ENCODE data around the gene DAPK2. TPM values are rescaled to one million over a fixed set of nuclear protein-coding genes. Genes with fewer than 3 reads are reported as not detected.
A peak's percentile ranks its signal among the peaks of the same experiment; 100 is the strongest.
"Not testable (repeated sequence)": the region's sequence is repeated elsewhere in the genome, so short reads cannot be mapped to it uniquely, and the experiment has no call there.

DAPK2 gene
- total and polyA plus RNA-seq, 5 donors from 2014 or later = 0.72 TPM; not detected in 4

DNA sequence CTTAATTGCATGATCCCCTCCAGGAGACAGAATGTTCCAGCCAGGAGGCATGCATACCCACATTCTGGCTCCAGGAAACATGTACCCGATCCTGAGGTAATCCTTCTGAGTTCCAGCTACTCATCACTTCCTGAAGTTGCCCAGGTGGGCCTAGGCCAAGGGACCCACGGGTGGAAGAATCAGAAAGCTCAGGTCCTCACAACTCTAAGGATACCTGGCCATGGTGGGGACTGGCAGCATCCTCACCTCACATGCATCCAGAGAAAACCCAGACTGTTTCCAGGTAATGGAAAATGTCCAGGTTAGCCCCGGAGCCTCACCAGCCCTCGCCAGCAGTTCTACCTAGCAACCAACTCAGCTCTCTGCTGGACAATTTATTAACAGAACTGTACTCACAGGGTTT lies 78.2 kb downstream of the DAPK2 start:
- peak overlapping the region in 2 of 3 donors; percentile 26 to 85 for H3K27ac Mint-ChIP-seq
- Histone ChIP-seq H3K9me3 (ENCODE audit: control insufficient read depth in 2 of 2, low read length in 2 of 2) (no peaks in the 10 kb centered on the region), H3K4me1 (ENCODE audit: control insufficient read depth, insufficient read depth, low read length, poor library complexity, severe bottlenecking) (peaks cover 10% of the 10 kb centered on the region), H3K27ac (ENCODE audit: insufficient read depth, low read length, poor library complexity, severe bottlenecking) (no peak overlapping the region), H3K27me3 (ENCODE audit: control insufficient read depth, insufficient read depth, low read length) (no peaks in the 10 kb centered on the region), H3K36me3 (ENCODE audit: control insufficient read depth, insufficient read depth, low read length) (no peaks in the 10 kb centered on the region), H3K4me3 (ENCODE audit: low read depth, low read length) (no peak overlapping the region)
- H3K27me3 Mint-ChIP-seq = peaks cover 11% of the 10 kb centered on the region
- ATAC-seq (ENCODE audit: low read depth in 2 of 2) (no peak), DNase-seq (peak in 1 of 3 donors; percentile 8)
- H3K4me1 Mint-ChIP-seq = peaks cover 10 to 36% (median 18%) of the 10 kb centered on the region in 4 donors
- H3K4me3 Mint-ChIP-seq = no peak overlapping the region
- H3K36me3 Mint-ChIP-seq = no peaks in the 10 kb centered on the region
- peaks cover 0 to 16% (median 4%) of the 10 kb centered on the region in 7 donors for H3K9me3 Mint-ChIP-seq

DNA sequence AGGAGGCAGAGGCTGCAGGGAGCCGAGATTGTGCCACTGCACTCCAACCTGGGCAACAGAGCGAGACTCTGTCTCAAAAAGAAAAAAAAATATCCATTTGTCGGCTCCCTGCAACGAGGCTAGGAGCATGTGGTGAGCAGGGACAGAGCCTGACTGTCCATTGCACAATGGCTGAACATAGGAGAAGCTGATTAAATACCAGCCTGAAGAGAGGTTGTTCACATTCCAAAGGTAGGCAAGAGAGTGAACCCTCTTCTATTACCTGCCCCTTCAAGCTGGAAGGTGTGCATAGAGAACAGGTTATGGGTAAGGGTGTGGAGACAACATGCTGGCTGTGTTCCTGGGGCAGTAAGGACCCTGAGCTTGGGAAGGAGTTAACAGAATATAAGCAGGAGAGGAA lies 78.7 kb downstream of the DAPK2 start:
- no peaks in the 10 kb centered on the region for H3K9me3 ChIP-seq (ENCODE audit: control insufficient read depth in 2 of 2, low read length in 2 of 2)
- peaks cover 0 to 16% (median 4%) of the 10 kb centered on the region in 7 donors for H3K9me3 Mint-ChIP-seq
- no peak overlapping the region for H3K4me3 ChIP-seq (ENCODE audit: low read depth, low read length)
- peaks cover 10 to 36% (median 17%) of the 10 kb centered on the region in 4 donors for H3K4me1 Mint-ChIP-seq
- no peaks in the 10 kb centered on the region for H3K36me3 ChIP-seq (ENCODE audit: control insufficient read depth, insufficient read depth, low read length)
- H3K27ac Mint-ChIP-seq = peak overlapping the region in 1 of 3 donors; percentile 26
- peaks cover 11% of the 10 kb centered on the region for H3K27me3 Mint-ChIP-seq
- no peak overlapping the region for H3K27ac ChIP-seq (ENCODE audit: insufficient read depth, low read length, poor library complexity, severe bottlenecking)
- ATAC-seq (ENCODE audit: low read depth in 2 of 2) (no peak), DNase-seq (no peak)
- no peaks in the 10 kb centered on the region for H3K36me3 Mint-ChIP-seq
- H3K4me3 Mint-ChIP-seq = no peak overlapping the region
- no peaks in the 10 kb centered on the region for H3K27me3 ChIP-seq (ENCODE audit: control insufficient read depth, insufficient read depth, low read length)
- peaks cover 10% of the 10 kb centered on the region for H3K4me1 ChIP-seq (ENCODE audit: control insufficient read depth, insufficient read depth, low read length, poor library complexity, severe bottlenecking)

GRCh38 chr15:63962947-63963721 lies 83.2 kb downstream of the DAPK2 start:
- not testable (repeated sequence) for ATAC-seq (ENCODE audit: low read depth in 2 of 2); H3K27me3 ChIP-seq (ENCODE audit: control insufficient read depth, insufficient read depth, low read length); H3K4me1 Mint-ChIP-seq; H3K36me3 ChIP-seq (ENCODE audit: control insufficient read depth, insufficient read depth, low read length); H3K4me3 Mint-ChIP-seq; H3K27ac ChIP-seq (ENCODE audit: insufficient read depth, low read length, poor library complexity, severe bottlenecking); H3K9me3 ChIP-seq (ENCODE audit: control insufficient read depth in 2 of 2, low read length in 2 of 2); H3K36me3 Mint-ChIP-seq; H3K4me1 ChIP-seq (ENCODE audit: control insufficient read depth, insufficient read depth, low read length, poor library complexity, severe bottlenecking); DNase-seq; H3K27ac Mint-ChIP-seq; H3K4me3 ChIP-seq (ENCODE audit: low read depth, low read length)
- Mint-ChIP-seq H3K27me3 (peaks cover 12% of the 10 kb centered on the region), H3K9me3 (peaks cover 0 to 16% (median 5%) of the 10 kb centered on the region in 7 donors)

DNA sequence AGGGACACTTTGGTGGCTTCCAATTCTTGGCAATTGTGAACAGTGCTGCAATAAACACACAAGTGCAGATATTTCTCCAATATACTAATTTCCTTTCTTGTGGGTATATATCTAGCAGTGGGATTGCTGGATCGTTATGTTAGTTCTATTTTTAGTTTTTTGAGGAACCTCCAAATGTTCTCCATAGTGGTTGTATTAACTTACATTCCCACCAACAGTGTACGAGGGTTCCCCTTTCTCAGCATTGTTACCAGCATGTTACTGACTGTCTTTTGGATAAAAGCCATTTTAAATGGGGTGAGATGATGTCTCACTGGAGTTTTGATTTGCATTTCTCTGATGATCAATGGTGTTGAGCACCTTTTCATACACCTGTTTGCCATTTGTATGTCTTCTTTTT lies 92.8 kb downstream of the DAPK2 start:
- Mint-ChIP-seq H3K27me3 (peaks cover 21% of the 10 kb centered on the region), H3K9me3 (peaks cover 0 to 8% (median 0%) of the 10 kb centered on the region in 7 donors), H3K4me3 (no peak overlapping the region), H3K27ac (no peak overlapping the region), H3K4me1 (no peaks in the 10 kb centered on the region), H3K36me3 (no peaks in the 10 kb centered on the region)
- Histone ChIP-seq H3K9me3 (ENCODE audit: control insufficient read depth in 2 of 2, low read length in 2 of 2) (no peaks in the 10 kb centered on the region), H3K4me1 (ENCODE audit: control insufficient read depth, insufficient read depth, low read length, poor library complexity, severe bottlenecking) (no peaks in the 10 kb centered on the region), H3K27me3 (ENCODE audit: control insufficient read depth, insufficient read depth, low read length) (no peaks in the 10 kb centered on the region), H3K4me3 (ENCODE audit: low read depth, low read length) (no peak overlapping the region), H3K36me3 (ENCODE audit: control insufficient read depth, insufficient read depth, low read length) (no peaks in the 10 kb centered on the region), H3K27ac (ENCODE audit: insufficient read depth, low read length, poor library complexity, severe bottlenecking) (no peak overlapping the region)
- DNase-seq (no peak), ATAC-seq (ENCODE audit: low read depth in 2 of 2) (no peak)

- ATAC-seq (ENCODE audit: low read depth in 2 of 2) (no peak), DNase-seq (no peak)
- no peak overlapping the region for H3K27ac Mint-ChIP-seq
- peaks cover 0 to 4% (median 0%) of the 10 kb centered on the region in 7 donors for H3K9me3 Mint-ChIP-seq
- H3K27me3 Mint-ChIP-seq = peaks cover 16% of the 10 kb centered on the region
- peaks cover 0 to 2% (median 0%) of the 10 kb centered on the region in 4 donors for H3K4me1 Mint-ChIP-seq
- H3K4me1 ChIP-seq (ENCODE audit: control insufficient read depth, insufficient read depth, low read length, poor library complexity, severe bottlenecking) = no peaks in the 10 kb centered on the region
- no peak overlapping the region for H3K4me3 Mint-ChIP-seq
- no peaks in the 10 kb centered on the region for H3K36me3 ChIP-seq (ENCODE audit: control insufficient read depth, insufficient read depth, low read length)
- no peak overlapping the region for H3K27ac ChIP-seq (ENCODE audit: insufficient read depth, low read length, poor library complexity, severe bottlenecking)
- no peaks in the 10 kb centered on the region for H3K27me3 ChIP-seq (ENCODE audit: control insufficient read depth, insufficient read depth, low read length)
- no peaks in the 10 kb centered on the region for H3K9me3 ChIP-seq (ENCODE audit: control insufficient read depth in 2 of 2, low read length in 2 of 2)
- no peaks in the 10 kb centered on the region for H3K36me3 Mint-ChIP-seq
- H3K4me3 ChIP-seq (ENCODE audit: low read depth, low read length) = no peak overlapping the region
Measured at GRCh38 chr15:63950911-63951481, 95.3 kb downstream of the DAPK2 start.

- Mint-ChIP-seq H3K9me3 (peaks cover 0 to 2% (median 0%) of the 10 kb centered on the region in 7 donors), H3K36me3 (no peaks in the 10 kb centered on the region), H3K27me3 (peaks cover 10% of the 10 kb centered on the region), H3K27ac (no peak overlapping the region), H3K4me3 (no peak overlapping the region), H3K4me1 (peaks cover 0 to 6% (median 5%) of the 10 kb centered on the region in 4 donors)
- DNase-seq (no peak), ATAC-seq (ENCODE audit: low read depth in 2 of 2) (no peak)
- no peaks in the 10 kb centered on the region for H3K9me3 ChIP-seq (ENCODE audit: control insufficient read depth in 2 of 2, low read length in 2 of 2)
- H3K4me3 ChIP-seq (ENCODE audit: low read depth, low read length) = no peak overlapping the region
- H3K27ac ChIP-seq (ENCODE audit: insufficient read depth, low read length, poor library complexity, severe bottlenecking) = no peak overlapping the region
- H3K4me1 ChIP-seq (ENCODE audit: control insufficient read depth, insufficient read depth, low read length, poor library complexity, severe bottlenecking) = peaks cover 4% of the 10 kb centered on the region
- H3K27me3 ChIP-seq (ENCODE audit: control insufficient read depth, insufficient read depth, low read length) = no peaks in the 10 kb centered on the region
- H3K36me3 ChIP-seq (ENCODE audit: control insufficient read depth, insufficient read depth, low read length) = no peaks in the 10 kb centered on the region
Measured at GRCh38 chr15:63948971-63949370, 97.3 kb downstream of the DAPK2 start.

DNA sequence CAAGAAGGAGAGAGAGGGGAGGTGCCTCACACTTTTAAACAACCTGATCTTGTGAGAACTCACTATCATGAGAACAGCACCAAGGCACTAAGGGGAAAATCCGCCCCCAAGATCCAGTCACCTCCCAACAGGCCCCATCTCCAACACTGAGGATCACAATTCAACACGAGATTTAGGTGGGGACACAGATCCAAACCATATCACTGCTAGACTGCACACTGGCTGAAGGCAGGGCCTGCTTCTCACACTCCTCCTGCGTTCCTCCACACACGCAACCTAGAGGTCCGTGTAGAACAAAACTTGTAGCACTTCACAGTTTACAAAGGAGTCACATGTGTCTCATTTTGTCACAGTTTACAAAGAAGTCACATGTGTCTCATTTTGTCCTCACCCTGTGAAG lies 97.8 kb downstream of the DAPK2 start:
- H3K4me1 ChIP-seq (ENCODE audit: control insufficient read depth, insufficient read depth, low read length, poor library complexity, severe bottlenecking) = peaks cover 4% of the 10 kb centered on the region
- no peaks in the 10 kb centered on the region for H3K27me3 ChIP-seq (ENCODE audit: control insufficient read depth, insufficient read depth, low read length)
- no peak overlapping the region for H3K27ac Mint-ChIP-seq
- ATAC-seq (ENCODE audit: low read depth in 2 of 2) (no peak), DNase-seq (no peak)
- H3K4me1 Mint-ChIP-seq = peaks cover 0 to 6% (median 5%) of the 10 kb centered on the region in 4 donors
- H3K36me3 ChIP-seq (ENCODE audit: control insufficient read depth, insufficient read depth, low read length) = no peaks in the 10 kb centered on the region
- H3K27ac ChIP-seq (ENCODE audit: insufficient read depth, low read length, poor library complexity, severe bottlenecking) = no peak overlapping the region
- no peaks in the 10 kb centered on the region for H3K9me3 ChIP-seq (ENCODE audit: control insufficient read depth in 2 of 2, low read length in 2 of 2)
- peaks cover 0 to 2% (median 0%) of the 10 kb centered on the region in 7 donors for H3K9me3 Mint-ChIP-seq
- H3K27me3 Mint-ChIP-seq = peaks cover 6% of the 10 kb centered on the region
- H3K4me3 ChIP-seq (ENCODE audit: low read depth, low read length) = no peak overlapping the region
- no peak overlapping the region for H3K4me3 Mint-ChIP-seq
- H3K36me3 Mint-ChIP-seq = no peaks in the 10 kb centered on the region

All from CD4-positive, CD25-positive, alpha-beta regulatory T cell (primary cell).